NCI-H146 treated with DMSO at 0.1 percent for 48 hours (cell line): ENCODE data around the gene UBE3B.

Experiments
- DNase-seq: peaks from one replicate; lab custom pipeline; 2025; ENCODE audit not compliant: unreplicated experiment; lab: John Stamatoyannopoulos, UW

UBE3B gene

DNA sequence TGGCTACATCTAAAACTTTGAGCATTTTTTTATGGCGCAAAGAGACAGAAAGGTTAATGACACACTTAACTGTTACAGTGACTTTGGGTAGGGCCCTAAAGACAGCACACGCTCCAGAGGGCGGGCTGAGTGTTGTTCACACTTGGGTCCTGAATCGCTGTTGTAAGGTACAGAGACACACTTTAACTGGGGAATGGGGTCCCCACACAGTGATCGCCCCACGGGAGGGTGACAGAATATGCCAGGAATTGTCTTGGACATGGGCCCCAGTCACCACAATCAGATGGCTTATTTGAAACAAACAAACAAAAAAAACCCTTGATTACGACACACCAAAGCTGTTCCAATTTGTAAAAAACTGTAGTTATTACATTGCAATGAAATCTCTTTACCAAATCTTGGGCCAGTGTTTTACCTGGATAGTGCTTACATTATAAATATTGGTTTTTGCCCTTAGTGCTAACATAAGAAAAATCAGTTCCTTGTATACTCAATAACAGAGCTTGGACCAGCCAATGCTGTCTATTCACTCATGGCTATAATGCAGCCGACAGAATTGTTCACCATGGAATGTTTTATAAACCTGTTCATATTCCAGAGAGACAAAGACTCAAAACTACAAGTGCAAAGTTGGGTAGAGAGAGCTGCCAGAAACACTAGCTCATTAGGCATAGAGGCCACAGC lies 28.6 kb upstream of the UBE3B start:
- no peak for DNase-seq

DNA sequence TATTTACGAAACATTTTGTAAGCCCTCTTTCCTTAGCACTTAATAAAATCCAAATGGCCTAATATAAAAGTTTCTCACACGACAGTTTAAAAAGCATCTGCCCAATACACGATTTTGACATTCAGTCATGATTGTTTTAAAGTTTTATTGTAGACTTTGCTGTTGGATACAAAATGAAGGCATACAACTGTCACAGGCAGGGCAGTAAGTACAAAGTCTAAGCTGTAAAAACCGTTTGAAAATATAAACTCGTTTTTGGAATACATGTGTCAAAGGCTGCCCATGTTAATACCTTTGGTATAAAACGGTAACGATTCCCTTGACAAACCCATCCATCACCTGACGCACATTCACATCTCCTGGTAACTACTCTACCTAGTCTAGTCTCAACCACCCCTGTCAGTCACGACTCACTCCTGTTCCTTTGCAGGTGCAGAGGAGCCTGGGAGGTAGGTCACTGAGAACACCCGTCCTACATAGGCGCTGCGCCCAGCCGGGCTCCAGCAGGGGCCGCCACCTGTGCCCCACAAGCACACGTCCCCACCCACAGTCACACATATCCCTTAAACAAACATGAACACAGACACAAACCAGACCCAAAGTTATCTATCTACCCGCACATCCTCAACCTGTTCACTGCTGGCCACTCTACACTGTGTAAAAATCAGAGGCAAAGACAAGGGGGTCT lies 27.4 kb upstream of the UBE3B start:
- DNase-seq = no peak

DNA sequence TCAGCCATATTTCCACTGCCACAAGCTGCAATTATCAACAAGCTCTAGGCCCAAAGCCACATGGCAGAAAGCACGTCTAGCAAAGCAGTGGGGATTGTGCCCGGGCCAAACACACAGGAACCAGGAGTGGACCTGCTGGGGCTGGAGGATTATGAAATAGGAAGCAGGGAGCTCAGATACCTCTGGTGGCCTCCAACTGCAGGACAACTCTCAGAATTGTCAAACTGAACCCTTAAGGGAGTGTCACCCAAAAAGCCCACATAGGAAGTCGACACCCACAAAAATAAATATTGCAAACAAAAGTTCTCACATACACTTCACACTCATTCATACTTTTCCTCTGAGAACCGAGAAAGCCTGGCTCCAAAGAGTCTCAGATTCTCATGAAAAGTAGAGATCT lies 26.5 kb upstream of the UBE3B start:
- no peak for DNase-seq

DNA sequence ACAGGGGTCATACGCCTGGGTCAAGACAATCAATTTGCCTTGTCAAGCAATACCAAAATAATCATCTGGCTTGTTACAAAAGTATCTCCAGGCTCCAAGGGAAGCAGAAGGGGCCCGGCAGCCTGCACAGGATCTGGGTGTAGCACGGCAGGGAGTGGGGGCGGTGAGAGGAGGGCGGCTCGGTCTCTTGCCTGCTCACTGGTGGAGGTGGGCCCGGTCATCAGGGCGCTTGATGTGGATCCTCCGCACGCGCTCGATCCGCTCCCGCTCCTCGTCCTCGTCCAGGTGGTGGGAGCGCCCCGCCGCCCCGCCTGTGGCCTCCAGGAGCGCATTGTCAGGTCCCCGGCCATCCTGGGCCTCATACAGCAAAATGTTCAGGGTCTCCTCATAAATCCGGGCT lies 26.0 kb upstream of the UBE3B start:
- no peak for DNase-seq

DNA sequence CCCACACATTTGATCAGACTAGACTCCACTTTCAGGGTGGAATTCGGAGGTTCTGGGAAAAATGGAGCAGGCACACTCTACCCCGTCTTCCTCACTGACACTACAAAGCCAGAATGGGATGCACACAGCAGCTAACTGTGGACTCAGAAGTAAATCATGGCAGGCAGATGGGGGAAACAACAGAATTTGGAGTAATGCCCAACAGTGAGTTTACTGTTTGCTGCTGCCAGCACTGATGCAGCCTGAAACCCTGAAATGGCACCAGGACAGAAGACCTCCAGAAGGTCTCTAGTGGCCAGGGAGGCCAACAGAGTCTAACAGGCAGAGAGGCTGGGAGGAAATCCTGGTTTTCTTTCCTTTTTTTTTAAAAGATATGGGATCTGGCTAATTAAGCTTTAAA lies 24.9 kb upstream of the UBE3B start:
- no peak for DNase-seq

DNA sequence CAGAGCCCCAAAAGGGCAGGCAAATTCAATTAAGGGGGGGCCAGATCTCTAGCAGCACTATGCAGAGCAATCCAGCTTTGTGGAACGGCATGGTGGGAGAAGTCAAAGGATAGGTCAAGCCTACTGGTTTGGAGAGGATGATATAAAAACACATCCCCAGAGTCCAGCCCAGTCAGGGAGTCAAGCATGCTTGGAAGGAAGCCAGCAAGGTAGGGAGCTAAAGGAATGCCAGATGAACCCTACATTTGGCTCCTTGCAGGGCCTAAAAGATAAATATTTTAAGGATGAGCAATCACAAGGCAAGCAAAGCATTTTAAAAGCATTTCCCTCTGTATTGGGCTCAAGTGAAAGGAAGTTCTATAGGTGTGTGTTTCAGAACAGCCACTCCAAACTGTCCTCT lies 21.7 kb upstream of the UBE3B start:
- DNase-seq = no peak

DNA sequence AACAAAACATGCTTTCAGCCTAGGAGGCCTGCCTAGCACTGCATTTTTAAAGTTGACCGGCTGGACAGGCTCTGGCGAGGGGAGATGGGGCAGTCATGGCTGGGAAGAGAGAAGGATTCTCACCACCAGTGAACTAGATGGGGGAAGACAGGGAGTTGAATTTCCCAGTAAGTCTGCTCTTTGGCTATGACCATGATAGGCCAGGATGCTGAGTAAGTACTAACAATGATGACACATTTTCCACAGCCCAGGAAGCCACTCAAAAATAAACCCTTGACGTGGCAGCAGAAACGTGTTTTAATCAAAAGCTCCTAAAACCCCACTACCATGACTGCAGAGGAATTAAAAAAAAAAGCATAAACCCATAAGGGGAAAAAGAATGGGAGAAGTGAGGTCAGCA lies 19.3 kb upstream of the UBE3B start:
- DNase-seq = no peak

DNA sequence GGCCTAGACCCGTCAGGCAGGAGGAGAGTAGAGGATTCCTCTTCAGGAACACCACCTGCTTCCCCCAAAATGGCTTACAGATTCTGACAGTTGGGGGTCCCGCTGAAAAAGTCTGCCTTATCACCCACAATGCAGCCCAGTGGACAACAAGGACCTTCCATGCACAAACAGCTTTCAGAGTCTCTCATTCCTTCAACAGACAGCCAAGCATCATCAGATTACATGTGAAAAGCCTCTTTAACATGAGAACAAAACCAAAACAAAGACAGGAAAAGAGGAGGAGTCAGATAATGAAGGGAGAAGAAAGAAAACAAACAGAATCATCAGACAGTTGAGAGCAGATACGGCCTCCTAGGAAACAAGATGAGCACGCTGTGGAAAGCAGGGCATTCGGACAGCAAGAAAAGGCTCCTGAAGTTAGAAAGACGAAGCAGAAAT lies 18.6 kb upstream of the UBE3B start:
- peak; percentile 5 for DNase-seq

DNA sequence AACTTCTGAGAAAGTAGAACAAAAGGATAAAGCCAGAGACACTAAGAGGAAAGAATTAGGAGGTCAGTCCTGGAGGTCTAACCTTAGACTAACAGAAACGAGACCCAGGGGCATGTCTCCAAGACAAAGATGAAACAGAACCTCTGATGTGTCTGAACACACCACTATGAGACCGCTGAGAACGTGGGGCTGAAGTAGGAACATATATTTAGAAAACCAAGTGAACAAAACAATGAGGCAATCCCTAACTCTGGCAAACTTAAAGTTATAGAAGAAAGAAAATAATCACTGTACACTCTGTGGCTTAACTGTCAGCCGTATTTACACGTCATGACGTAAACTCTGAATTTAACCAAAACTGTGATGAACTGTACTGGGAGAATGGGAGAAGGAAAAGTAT lies 18.2 kb upstream of the UBE3B start:
- DNase-seq = no peak

DNA sequence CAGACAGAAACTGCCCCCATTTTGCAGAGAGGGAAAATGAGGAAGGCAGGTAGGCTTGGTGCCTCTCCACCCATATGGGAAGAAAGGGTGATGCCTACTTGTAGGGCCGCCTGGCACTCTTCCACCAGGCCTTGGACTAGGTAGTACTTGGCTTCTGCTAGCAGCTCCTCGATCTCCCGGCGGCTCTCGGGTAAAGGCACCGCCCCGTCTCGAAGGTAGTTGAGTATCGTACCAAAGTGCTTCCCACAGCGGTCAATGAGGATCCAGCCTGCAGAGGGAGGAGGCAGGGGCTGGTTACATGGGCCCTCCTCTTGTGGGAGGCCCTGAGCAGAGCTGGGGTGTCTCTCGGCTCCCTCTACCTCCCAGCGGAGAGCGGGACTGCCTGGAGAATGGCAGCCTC lies 16.9 kb upstream of the UBE3B start:
- no peak for DNase-seq

DNA sequence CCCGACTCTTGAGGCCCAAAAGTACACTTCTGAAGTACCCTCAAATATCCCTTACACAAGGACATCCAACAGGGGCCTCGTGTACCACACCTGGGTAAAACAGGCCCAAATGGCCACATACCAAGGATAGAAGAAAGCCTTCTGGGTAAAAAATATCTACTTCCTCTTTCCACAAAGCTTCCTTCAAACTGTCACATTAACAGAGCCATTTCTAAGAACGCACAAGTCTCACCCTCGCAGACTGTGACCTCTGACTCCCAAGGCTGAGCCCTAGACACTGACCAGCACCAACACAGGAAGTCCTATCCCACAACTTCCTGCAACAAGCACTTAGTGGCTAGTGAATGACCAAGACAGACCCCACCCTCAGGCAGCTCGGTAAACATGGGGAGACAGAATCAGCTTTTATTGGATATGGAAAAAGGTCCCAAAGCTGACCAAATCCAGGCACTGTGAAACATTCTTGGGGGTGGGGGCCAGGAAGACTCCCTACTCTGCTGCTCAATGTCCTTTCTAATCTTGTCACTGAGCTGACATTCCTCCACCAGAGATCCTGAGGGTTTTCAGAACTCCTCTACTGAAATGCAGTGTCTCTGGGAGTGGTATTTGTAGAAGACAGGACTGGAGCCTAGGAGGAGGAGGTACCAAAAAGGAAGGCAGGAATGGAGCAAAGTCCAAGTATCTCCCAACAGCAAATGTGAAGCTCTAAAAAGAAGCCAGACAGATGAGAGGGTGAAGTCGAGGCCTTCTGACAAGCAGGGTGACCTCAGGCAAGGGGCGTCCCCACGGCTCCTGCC lies 16.2 kb upstream of the UBE3B start:
- no peak for DNase-seq

DNA sequence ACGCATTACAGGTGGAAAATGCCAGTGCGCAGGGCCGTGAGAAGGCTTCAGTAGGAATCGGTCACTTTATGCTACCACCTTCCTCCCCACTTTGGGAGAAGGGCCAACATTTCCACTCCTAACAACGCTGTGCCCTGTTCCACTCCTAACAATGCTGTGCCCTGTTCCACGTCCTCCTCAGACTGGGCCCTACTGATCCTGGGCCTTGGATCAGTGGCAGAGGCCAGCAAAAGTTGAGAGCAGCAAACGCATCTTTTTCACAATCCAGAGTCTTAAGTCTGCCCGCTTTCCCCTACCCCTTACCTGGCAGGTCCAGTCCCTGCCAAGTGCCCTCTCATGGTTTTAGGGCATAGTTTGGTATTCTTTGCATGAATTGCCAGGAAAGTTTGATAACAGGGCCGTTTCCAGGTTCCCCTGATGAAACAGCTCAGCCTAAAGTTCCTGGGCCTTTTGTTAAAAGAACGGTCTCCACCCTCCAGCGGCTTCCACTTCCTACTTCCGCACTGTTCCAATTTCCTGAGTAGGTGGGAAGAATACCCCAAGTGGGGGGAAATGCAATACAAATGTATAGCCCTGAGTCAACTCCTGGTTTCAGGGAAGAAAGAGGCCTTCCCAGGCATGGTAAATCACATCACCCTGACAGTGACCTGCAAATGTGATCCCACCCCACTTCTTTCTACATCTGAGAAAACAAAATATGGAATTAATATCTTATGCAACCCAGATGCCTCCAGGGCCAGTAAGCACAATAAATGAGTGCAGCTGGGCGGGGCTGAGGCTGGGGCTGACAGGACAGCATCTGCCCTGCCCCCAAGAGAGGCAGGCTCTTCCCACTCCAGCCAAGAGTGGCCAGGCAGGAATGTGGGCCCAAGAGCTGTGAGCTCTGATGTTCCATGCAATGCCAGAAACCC lies 15.3 kb upstream of the UBE3B start:
- DNase-seq = no peak

DNA sequence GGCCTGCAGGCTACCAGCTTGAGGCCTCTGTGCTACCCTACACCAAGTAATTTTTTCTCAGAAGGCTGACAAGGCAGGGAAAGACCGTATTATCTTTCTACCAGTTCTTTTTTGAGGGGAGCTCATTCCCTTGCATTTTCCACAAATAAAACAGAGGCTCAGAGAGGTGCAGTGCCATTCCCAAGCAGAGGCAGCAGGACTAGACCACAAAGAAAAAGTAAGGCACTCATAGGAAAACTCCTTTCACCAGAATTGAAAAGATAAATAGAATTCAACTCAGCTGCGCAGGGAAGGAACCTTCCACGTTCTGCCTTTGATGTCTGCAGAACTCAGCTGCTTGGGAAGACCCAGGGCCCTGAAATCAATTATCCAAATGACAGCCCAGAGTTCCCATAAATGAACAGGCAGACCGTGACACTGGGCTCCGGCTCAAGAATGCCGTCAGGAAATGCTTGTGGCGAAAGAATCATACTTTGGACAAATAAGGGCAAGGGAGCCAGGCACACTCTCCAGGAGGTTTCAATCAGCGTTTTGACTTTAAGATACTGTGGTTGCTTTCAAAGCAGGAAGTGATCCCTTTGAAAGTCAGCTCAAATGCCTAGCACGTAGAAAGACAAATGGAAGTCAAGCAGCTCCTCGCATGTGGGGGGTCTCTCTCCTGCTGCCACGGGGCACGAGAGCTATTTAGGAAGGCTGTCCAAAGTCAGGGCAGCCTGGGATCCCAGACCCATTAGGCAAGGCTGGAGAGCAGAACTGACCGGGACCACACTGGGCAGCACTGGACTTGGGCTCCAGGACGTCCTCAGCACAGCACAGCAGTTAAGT lies 14.4 kb upstream of the UBE3B start:
- DNase-seq = no peak

DNA sequence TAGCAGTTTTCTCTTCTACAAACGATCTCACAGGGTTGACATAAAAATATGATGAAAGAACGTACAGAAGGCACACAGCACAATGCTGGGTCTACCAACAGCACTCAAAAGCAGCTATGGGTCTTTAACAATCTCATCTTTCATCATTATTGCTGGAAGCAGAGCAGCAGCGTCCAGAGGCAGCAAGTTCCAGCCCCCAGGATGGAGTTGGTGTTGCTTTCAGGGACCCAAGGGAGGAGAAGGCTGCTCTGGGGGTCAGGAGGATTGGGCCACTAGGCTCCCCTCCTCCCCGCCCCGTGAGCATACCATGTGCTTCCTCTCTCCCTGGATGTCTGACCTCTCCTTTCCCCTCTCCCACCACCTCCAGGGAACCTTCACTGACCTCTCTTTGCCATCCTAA lies 13.7 kb upstream of the UBE3B start:
- DNase-seq = no peak

DNA sequence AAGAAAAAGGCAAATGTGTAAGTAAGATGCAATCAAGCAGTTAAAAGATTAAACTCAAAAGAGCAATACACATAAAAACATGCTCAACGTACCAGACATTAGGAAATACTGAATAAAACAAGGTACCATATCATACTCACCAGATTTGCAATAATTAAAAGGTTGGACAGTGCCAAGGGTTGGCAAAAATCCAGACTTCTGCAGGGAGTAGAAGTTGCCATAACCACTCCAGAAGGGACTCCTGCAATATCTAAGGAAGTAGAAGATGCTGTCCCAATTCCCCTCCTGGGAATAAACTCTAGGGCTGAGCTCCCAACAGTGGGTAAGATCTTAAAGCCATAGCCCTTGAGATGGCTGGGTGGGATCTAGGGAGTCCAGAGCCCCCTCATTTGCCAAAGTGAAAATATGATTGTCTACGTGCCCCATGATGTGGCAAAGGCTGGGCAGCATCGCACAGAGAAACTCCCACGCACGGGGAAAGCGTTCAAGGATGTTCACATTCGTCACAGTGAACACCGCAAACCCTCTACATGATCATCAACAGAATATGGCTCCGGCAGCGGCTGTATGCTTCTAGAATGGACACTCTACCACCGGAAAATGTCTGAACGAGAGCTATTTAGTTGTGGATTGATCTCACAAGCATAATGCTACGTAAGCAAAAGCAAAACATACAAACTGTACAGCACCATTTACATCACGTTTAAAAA lies 12.6 kb upstream of the UBE3B start:
- no peak for DNase-seq

DNA sequence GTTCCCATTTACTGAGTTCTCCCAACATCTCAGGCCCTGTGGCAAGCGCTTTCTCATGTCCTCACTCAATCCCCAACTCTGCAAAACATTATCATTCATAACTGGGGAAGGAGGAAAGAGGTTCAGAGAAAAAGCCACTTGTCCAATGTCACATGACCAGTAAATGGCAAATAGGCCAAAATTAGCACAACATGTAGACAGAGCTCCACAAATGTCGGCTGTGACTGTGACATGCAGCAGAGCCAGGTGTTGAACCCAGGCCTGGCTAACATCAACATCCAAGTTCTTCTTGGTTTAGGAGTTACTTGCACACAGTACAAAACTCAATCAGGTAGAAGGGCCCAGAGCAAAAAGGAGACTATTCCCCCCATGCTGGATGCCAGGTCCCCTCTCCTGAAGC lies 11.1 kb upstream of the UBE3B start:
- DNase-seq = no peak

DNA sequence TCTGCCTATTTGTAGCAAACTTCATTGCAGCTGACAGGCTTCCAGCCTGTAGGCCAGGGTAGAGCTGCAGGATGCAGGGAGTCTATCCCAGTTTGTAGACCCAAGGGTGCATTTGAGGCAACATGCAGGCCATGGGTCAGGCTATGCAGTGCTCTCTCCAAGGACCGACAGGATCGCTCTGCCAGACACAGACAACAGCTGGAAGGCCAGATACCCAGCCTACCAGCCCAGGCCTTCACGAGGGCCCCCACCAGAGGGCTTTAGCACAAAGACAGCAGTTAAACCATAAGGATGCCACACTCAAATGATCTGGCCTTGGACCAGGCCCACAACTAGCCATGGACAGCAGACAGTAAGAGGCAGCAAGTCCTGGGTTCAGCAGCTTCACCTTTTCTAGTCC lies 10.6 kb upstream of the UBE3B start:
- no peak for DNase-seq

DNA sequence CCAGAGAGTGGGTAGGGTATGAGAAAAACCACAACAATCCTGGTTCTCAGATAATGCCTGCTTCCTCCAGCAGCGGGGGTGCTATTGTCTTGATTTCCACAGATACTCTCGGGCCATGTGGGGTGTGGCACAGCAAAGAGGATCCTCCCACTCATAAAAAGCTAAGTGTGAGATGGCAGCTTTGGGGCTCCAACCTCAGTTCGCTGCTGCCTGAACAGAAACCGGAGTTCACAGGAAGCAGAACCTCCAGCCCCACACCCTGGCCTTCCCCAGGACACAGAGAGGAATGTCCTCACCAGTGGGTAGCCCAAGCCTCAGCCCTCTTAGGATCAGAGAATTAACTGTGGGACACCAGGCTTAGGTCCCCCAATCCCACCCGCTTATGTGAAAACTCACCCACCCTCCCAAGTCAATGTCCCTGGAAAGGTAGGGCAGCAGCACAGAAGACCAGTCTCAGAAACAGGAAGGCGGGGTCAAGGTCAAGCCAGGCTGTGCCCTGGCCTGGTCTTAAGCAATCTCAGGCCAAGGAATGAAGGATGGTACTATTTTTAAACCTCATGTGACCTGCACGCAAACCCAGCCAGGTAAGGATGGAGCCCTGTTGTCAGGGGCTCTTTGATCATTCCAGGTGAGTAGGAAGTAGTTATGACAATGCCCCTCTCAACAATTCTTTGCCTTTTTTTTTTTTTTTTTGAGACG lies 9.3 kb upstream of the UBE3B start:
- no peak for DNase-seq

DNA sequence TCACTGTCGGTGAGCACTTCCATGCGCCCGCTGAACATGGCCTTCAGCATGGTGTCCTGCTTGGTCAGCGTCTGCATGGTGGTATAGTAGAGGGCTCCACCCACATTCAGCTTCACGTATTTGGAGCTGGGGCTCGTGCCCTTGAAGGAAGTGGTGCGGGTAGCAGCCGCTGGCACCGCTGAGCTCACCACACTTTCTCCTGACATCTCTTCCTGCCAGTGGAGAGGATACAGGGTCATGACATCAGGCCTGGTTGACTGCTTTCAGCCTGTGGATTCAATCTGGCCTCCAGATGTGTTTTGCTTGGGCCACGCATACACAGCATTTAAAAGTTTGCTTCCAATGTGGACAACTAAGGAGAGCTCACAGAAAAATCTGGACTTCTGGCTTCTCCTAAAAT lies 7.9 kb upstream of the UBE3B start:
- DNase-seq = no peak
